HepG2 (cell line): ENCODE data around the gene GRIK4. TPM values are rescaled to one million over a fixed set of nuclear protein-coding genes. Genes with fewer than 3 reads are reported as not detected.

Experiments used
- CSRNP1 ChIP-seq: sonication (generic); formaldehyde crosslinking; IDR thresholded peaks from 2 replicates; pipeline ENCODE4 v1.8.1; 2023; ENCODE audit warnings: mild to moderate bottlenecking, missing genetic modification reagents
- DR1 ChIP-seq: sonication (generic); formaldehyde crosslinking; IDR thresholded peaks from 2 replicates; pipeline ENCODE4 v1.8.0; 2021; ENCODE audit warnings: mild to moderate bottlenecking, missing genetic modification reagents, inconsistent platforms
- FOXJ3 ChIP-seq: sonication (generic); formaldehyde crosslinking; IDR thresholded peaks from 2 replicates; pipeline ENCODE4 v1.4.0; 2020; ENCODE audit warnings: missing genetic modification reagents, mild to moderate bottlenecking, borderline replicate concordance
- HES4 ChIP-seq: sonication (generic); formaldehyde crosslinking; IDR thresholded peaks from 2 replicates; pipeline ENCODE4 v1.9.0; 2021; ENCODE audit warnings: mild to moderate bottlenecking, missing genetic modification reagents, borderline replicate concordance
- HMG20B ChIP-seq: conservative IDR thresholded peaks from 2 replicates; pipeline ENCODE4 v1.6.1; 2016; ENCODE audit warnings: missing genetic modification reagents, missing compliant biosample characterization
- JUND ChIP-seq: sonication (generic); formaldehyde crosslinking; IDR thresholded peaks from 2 replicates; pipeline ENCODE4 v1.8.0; 2022; ENCODE audit warnings: mild to moderate bottlenecking, missing genetic modification reagents
- MEIS2 ChIP-seq: sonication (generic); formaldehyde crosslinking; IDR thresholded peaks from 2 replicates; pipeline ENCODE4 v1.9.0; 2021; ENCODE audit warnings: mild to moderate bottlenecking, missing genetic modification reagents
- PRDM4 ChIP-seq: sonication (generic); formaldehyde crosslinking; IDR thresholded peaks from 2 replicates; pipeline ENCODE4 v1.9.0; 2021; ENCODE audit warnings: missing genetic modification reagents, borderline replicate concordance
- RFXAP ChIP-seq: sonication (generic); formaldehyde crosslinking; IDR thresholded peaks from 2 replicates; pipeline ENCODE4 v1.4.0; 2020; ENCODE audit warnings: missing genetic modification reagents, borderline replicate concordance
- SKIL ChIP-seq: sonication (generic); formaldehyde crosslinking; IDR thresholded peaks from 2 replicates; pipeline ENCODE4 v1.8.0; 2022; ENCODE audit warnings: missing genetic modification reagents, mild to moderate bottlenecking, moderate library complexity, borderline replicate concordance
- STAT5B ChIP-seq: sonication (generic); formaldehyde crosslinking; IDR thresholded peaks from 2 replicates; pipeline ENCODE4 v1.4.0; 2020; ENCODE audit warnings: missing genetic modification reagents
- TCF7L2 ChIP-seq: IDR thresholded peaks from 2 replicates; pipeline ENCODE4 v1.6.1; 2011; ENCODE audit warnings: mild to moderate bottlenecking, low read depth, low read length, moderate library complexity
- THYN1 ChIP-seq: sonication (generic); formaldehyde crosslinking; IDR thresholded peaks from 2 replicates; pipeline ENCODE4 v1.8.1; 2023; ENCODE audit warnings: low read depth, mild to moderate bottlenecking, moderate library complexity, missing genetic modification reagents, borderline replicate concordance
- TP53 ChIP-seq: sonication (generic); formaldehyde crosslinking; conservative IDR thresholded peaks from 2 replicates; pipeline ENCODE4 v1.4.0; 2020; ENCODE audit warnings: missing genetic modification reagents
- ZBTB34 ChIP-seq: sonication (generic); formaldehyde crosslinking; IDR thresholded peaks from 2 replicates; pipeline ENCODE4 v1.8.0; 2022; ENCODE audit warnings: mild to moderate bottlenecking, missing genetic modification reagents
- ZNF292 ChIP-seq: sonication (generic); formaldehyde crosslinking; IDR thresholded peaks from 2 replicates; pipeline ENCODE4 v1.8.1; 2022; ENCODE audit warnings: mild to moderate bottlenecking, low read depth, missing genetic modification reagents, borderline replicate concordance
- ZNF556 ChIP-seq: sonication (generic); formaldehyde crosslinking; IDR thresholded peaks from 2 replicates; pipeline ENCODE4 v1.4.0; 2020; ENCODE audit warnings: mild to moderate bottlenecking, missing genetic modification reagents, borderline replicate concordance
- ZNF615 ChIP-seq: sonication (generic); formaldehyde crosslinking; IDR thresholded peaks from 2 replicates; pipeline ENCODE4 v1.5.0; 2020; ENCODE audit warnings: mild to moderate bottlenecking, missing genetic modification reagents, borderline replicate concordance
- ZNF740 ChIP-seq: sonication (generic); formaldehyde crosslinking; IDR thresholded peaks from 2 replicates; pipeline ENCODE4 v1.4.0; 2020; ENCODE audit warnings: missing genetic modification reagents
- ZSCAN5A ChIP-seq: sonication (generic); formaldehyde crosslinking; IDR thresholded peaks from 2 replicates; pipeline ENCODE4 v1.8.0; 2022; ENCODE audit warnings: mild to moderate bottlenecking, missing genetic modification reagents, borderline replicate concordance
- polyA plus RNA-seq, 8 experiments: library from polyadenylated mRNA; depleted of rRNA in 3 of 8; stranded (reverse) in 7 of 8; unstranded in 1 of 8; fragments of >200 nt; fragmentation: Illumina TruSeq in 4 of 8; extraction: Trizol in 4 of 8; gene quantifications; 2 replicates each; pipeline versions ENCODE4 v1.2.1 to v1.2.3, GENCODE V29; 2011 to 2016; ENCODE audit warnings: low read depth in 4 of 8, missing spikeins in 1 of 8, mixed read lengths in 1 of 8; ENCODE audit not compliant: insufficient read depth in 1 of 8
- total RNA-seq, 5 experiments: library from RNA; depleted of rRNA; stranded (reverse); fragments of >200 nt; fragmentation: Illumina TruSeq; extraction: Trizol; gene quantifications; 2 replicates each; pipeline ENCODE4 v1.2.3, GENCODE V29; 2016; ENCODE audit warnings: low read depth in 1 of 5

GRIK4 gene
- total and polyA plus RNA-seq, 2 of the 13 experiments (the other 11 are each of a cell fraction or from before 2014, with no cell fraction given) = 0.04 to 0.07 TPM

- no peak for TF ChIP-seq TP53 (CRISPR knock-in tag)
- no peak for TF ChIP-seq TCF7L2
- no peak for TF ChIP-seq MEIS2 (CRISPR knock-in tag)
- TF ChIP-seq HMG20B (CRISPR knock-in tag) = no peak
- no peak for TF ChIP-seq DR1 (CRISPR knock-in tag)
- TF ChIP-seq JUND (CRISPR knock-in tag) = no peak
- TF ChIP-seq SKIL = no peak
- TF ChIP-seq ZNF292 (CRISPR knock-in tag) = no peak
- no peak for TF ChIP-seq CSRNP1 (CRISPR knock-in tag)
- no peak for TF ChIP-seq ZNF615 (CRISPR knock-in tag)
- no peak for TF ChIP-seq FOXJ3
- no peak for TF ChIP-seq PRDM4 (CRISPR knock-in tag)
- TF ChIP-seq RFXAP (CRISPR knock-in tag) = no peak
- TF ChIP-seq ZBTB34 (CRISPR knock-in tag) = no peak
- TF ChIP-seq STAT5B (CRISPR knock-in tag) = no peak
- TF ChIP-seq ZNF740 (CRISPR knock-in tag) = no peak
- TF ChIP-seq HES4 (CRISPR knock-in tag) = no peak
- TF ChIP-seq THYN1 (CRISPR knock-in tag) = no peak
- no peak for TF ChIP-seq ZNF556 (CRISPR knock-in tag)
- no peak for TF ChIP-seq ZSCAN5A
These were observed at the start of gene GRIK4 (continued) for GRCh38 chr11:120511116-120511819.
